Ovary (tissue), 9 donors: Measurements from ENCODE around the gene FER1L5. TPM values are rescaled to one million over a fixed set of nuclear protein-coding genes. Genes with fewer than 3 reads are reported as not detected.

Experiments
- DNase-seq, 5 donors: peaks; one replicate each; pipeline ENCODE4 v3.0.0-alpha.2; 2019 to 2020
- H3K27ac ChIP-seq, 2 donors: fragments of 200-600 bp; one replicate each; pipeline versions ENCODE4 v1.5.1 to v1.8.0; 2019 to 2022
- H3K27me3 ChIP-seq: fragments of 200-600 bp; one replicate; pipeline ENCODE4 v1.8.0; 2022
- H3K36me3 ChIP-seq: fragments of 200-600 bp; sonication (generic); one replicate; pipeline ENCODE4 v1.5.1; 2019
- H3K4me1 ChIP-seq: one replicate; pipeline ENCODE4 v1.8.1; 2013; ENCODE audit warnings: mild to moderate bottlenecking, moderate library complexity; ENCODE audit not compliant: insufficient read depth
- H3K4me3 ChIP-seq: fragments of 200-600 bp; sonication (generic); one replicate; pipeline ENCODE4 v1.5.1; 2017
- H3K9me3 ChIP-seq, 2 donors: fragments of 200-600 bp in 1 of 2; sonication (generic) in 1 of 2; one replicate each; pipeline versions ENCODE4 v1.5.1 to v1.8.1; 2013 to 2019; ENCODE audit warnings: mild to moderate bottlenecking in 1 of 2, moderate library complexity in 1 of 2
- CTCF ChIP-seq, 3 donors: fragments of 450-650 bp in 2 of 3; fragments of 200-600 bp in 1 of 3; IDR thresholded peaks; one replicate each; pipeline versions ENCODE4 v1.5.1 to v1.8.0; 2016 to 2022; ENCODE audit warnings: antibody characterized with exemption in 3 of 3, mild to moderate bottlenecking in 1 of 3
- EP300 ChIP-seq: sonication (generic); formaldehyde crosslinking; IDR thresholded peaks from one replicate; pipeline ENCODE4 v1.6.1; 2017; ENCODE audit warnings: antibody characterized with exemption
- POLR2A ChIP-seq: fragments of 450-650 bp; IDR thresholded peaks from one replicate; pipeline ENCODE4 v1.6.1; 2017; ENCODE audit warnings: antibody characterized with exemption, mild to moderate bottlenecking, moderate library complexity
- WGBS, 3 donors: extraction: QIAGEN DNeasy Blood & Tissue Kit in 1 of 3; methylation state at CpG; one replicate each; pipeline versions ENCODE4 v1.1.5 to v1.1.7; 2013 to 2017; 5-methylcytosine and 5-hydroxymethylcytosine counted together
- intact Hi-C, 4 donors: fragments of 100-400 bp; cut with DNase I; formaldehyde crosslinking; loops; one replicate each; pipeline versions ENCODE4 v1.11.0 to v1.15.1; 2022 to 2023
- polyA plus RNA-seq, 2 donors: library from polyadenylated mRNA; stranded (reverse); fragments of 200-250 nt in 1 of 2; fragments of 350-450 nt in 1 of 2; fragmentation: Illumina TruSeq in 1 of 2; extraction: RNeasy Lipid Tissue Mini Kit (QIAGEN cat#74804) in 1 of 2; gene quantifications; one replicate each; pipeline ENCODE4 v1.2.3, GENCODE V29; 2013 to 2014
- total RNA-seq, 7 donors: library from RNA; depleted of rRNA in 2 of 7; stranded (reverse); fragments of >200 nt in 2 of 7; fragmentation: NEBNext Ultra II Directional in 3 of 7; extraction: Animal tissue kit (Norgen Biotek cat#: 25700) in 3 of 7; gene quantifications; one replicate each; pipeline versions ENCODE4 v1.1.0 to v1.2.4, GENCODE V29; 2016 to 2023
- donor health status: DM: no; HTN: no; CAD: no; lungs with moderate emphysema.
- donor health status: DM: no; HTN: no; CAD: no.
- donor health status: Bipolar disorder and iron deficiency.
- donor health status: DM: yes; HTN: yes; CAD: no.
- donor health status: DM: no; HTN: no; CAD: no.
- donor health status: DM: yes; HTN: yes; CAD: no.

Gene FER1L5
- total and polyA plus RNA-seq, 9 donors: 0.08 to 0.80 (median 0.23) TPM

DNA sequence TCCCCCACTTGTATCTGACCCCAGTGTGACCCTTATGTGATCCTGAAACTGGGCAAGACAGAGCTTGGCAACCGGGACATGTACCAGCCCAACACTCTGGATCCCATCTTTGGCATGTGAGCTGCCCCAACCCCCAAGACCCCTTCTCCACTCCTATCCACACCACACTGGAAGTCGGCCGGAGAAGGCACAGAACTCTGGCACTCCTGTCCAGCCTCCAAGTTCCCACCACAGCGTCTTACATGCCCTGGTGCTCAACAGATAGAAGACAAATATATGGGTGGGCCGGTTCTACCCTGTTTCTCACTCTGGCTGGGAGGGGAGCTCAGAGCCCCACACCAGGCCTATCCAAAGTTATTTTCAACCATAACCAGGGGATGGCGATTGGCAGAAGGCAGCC, 56.5 kb downstream of the FER1L5 start:
- DNase-seq: no peak
- H3K27me3 ChIP-seq: no peaks in the 10 kb centered on the region
- WGBS, 3 donors: 89 to 90% (median 89%) methylated on average over 6 of the region's 6 CpGs
- H3K4me3 ChIP-seq: no peak overlapping the region
- H3K36me3 ChIP-seq: no peaks in the 10 kb centered on the region
- intact Hi-C loops: no loop called here
- no peaks in the 10 kb centered on the region for H3K9me3 ChIP-seq
- TF ChIP-seq CTCF (IDR thresholded peaks at IDR 0.05) (no peak), POLR2A (no peak), EP300 (no peak)
- no peaks in the 10 kb centered on the region for H3K4me1 ChIP-seq
- H3K27ac ChIP-seq: no peak overlapping the region

- DNase-seq: no peak
- no peaks in the 10 kb centered on the region for H3K9me3 ChIP-seq
- H3K36me3 ChIP-seq: no peaks in the 10 kb centered on the region
- intact Hi-C loops: no loop called here
- TF ChIP-seq EP300 (no peak), CTCF (IDR thresholded peaks at IDR 0.05) (no peak), POLR2A (no peak)
- WGBS, 3 donors: 70 to 82% (median 73%) methylated on average over 9 of the region's 9 CpGs
- no peak overlapping the region for H3K4me3 ChIP-seq
- no peak overlapping the region for H3K27ac ChIP-seq
- no peaks in the 10 kb centered on the region for H3K27me3 ChIP-seq
- H3K4me1 ChIP-seq: no peaks in the 10 kb centered on the region
These were observed 57.1 kb downstream of the FER1L5 start for GRCh38 chr2:96699621-96700020.

- Histone ChIP-seq H3K4me3 (no peak overlapping the region), H3K27me3 (no peaks in the 10 kb centered on the region), H3K27ac (no peak overlapping the region), H3K9me3 (no peaks in the 10 kb centered on the region), H3K36me3 (no peaks in the 10 kb centered on the region), H3K4me1 (no peaks in the 10 kb centered on the region)
- TF ChIP-seq EP300: no peak
- TF ChIP-seq CTCF (IDR thresholded peaks at IDR 0.05): no peak
- TF ChIP-seq POLR2A: no peak
- no peak for DNase-seq
- intact Hi-C loops: no loop called here
- WGBS, 3 donors: 92 to 96% (median 93%) methylated on average over 8 of the region's 8 CpGs
These were observed 57.5 kb downstream of the FER1L5 start for GRCh38 chr2:96700086-96700485.

GRCh38 chr2:96701636-96702035, 59.1 kb downstream of the FER1L5 start:
- WGBS, 3 donors: 85 to 93% (median 86%) methylated on average over 6 of the region's 6 CpGs
- Histone ChIP-seq H3K4me3 (no peak overlapping the region), H3K36me3 (no peaks in the 10 kb centered on the region), H3K9me3 (no peaks in the 10 kb centered on the region), H3K27me3 (no peaks in the 10 kb centered on the region), H3K4me1 (no peaks in the 10 kb centered on the region), H3K27ac (no peak overlapping the region)
- intact Hi-C loops: no loop called here
- TF ChIP-seq EP300: no peak
- TF ChIP-seq POLR2A: no peak
- no peak for TF ChIP-seq CTCF (IDR thresholded peaks at IDR 0.05)
- DNase-seq: no peak
